H7 (cell line): ENCODE data around the gene C20orf144. TPM values are rescaled to one million over a fixed set of nuclear protein-coding genes. Genes with fewer than 3 reads are reported as not detected.
A peak's percentile ranks its signal among the peaks of the same experiment; 100 is the strongest.
"Not testable (repeated sequence)": the region's sequence is repeated elsewhere in the genome, so short reads cannot be mapped to it uniquely, and the experiment has no call there.

ENCODE experiments used
- DNase-seq: peaks from one replicate; pipeline ENCODE4 v3.0.0; 2012
- H3K27me3 ChIP-seq: 2 replicates; pipeline ENCODE4 v1.6.0; 2011; ENCODE audit warnings: mild to moderate bottlenecking, low read length; ENCODE audit not compliant: control insufficient read depth, insufficient read depth
- H3K36me3 ChIP-seq: replicated peaks from 2 replicates; pipeline ENCODE4 v1.5.1; 2011; ENCODE audit warnings: low read length; ENCODE audit not compliant: control insufficient read depth, insufficient read depth
- H3K4me3 ChIP-seq: 2 replicates; pipeline ENCODE4 v1.5.1; 2011; ENCODE audit warnings: low read depth, mild to moderate bottlenecking, control low read depth, low read length, moderate library complexity; ENCODE audit not compliant: insufficient read depth
- total RNA-seq: library from RNA; depleted of rRNA; stranded (reverse); fragments of >200 nt; shearing (Covaris generic); gene quantifications from 2 replicates; pipeline ENCODE4 v1.2.3, GENCODE V29; 2014

The C20orf144 gene
- total RNA-seq, 1 experiment from 2014 or later: not detected

- Histone ChIP-seq H3K4me3 (peak within 1 kb of the TSS; percentile 82), H3K27me3 (peaks cover 4% of the 10 kb centered on the region; the same call in 1 of the 2 replicates), H3K36me3 (no peaks in the 10 kb centered on the region; the same call in 1 of the 2 replicates)
- peak; percentile 100 for DNase-seq
Observed at GRCh38 chr20:33686100-33686983, 24.2 kb downstream of the C20orf144 start, which contains the start of gene E2F1. Gene E2F1 (minus strand): TSS chr20:33686385. CDS start chr20:33686264, 121 bp downstream.

DNA sequence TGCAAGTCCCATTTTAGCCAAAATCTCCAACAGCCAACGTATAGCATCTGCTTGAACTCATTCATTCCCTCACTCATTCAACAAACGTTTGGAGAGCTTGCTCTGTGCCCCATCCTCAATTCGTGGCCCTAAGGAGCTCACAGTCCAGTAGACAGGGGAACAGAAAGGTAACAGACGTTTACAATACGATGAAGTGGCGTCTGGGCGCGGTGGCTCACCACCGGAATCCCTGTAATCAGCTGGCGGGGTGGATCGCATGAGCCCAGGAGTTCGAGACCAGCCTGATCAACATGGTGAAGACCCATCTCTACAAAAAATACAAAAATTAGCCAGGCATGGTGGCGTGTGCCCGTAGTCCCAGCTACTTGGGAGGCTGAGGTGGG lies 24.8 kb downstream of the C20orf144 start:
- H3K36me3 ChIP-seq: no peaks in the 10 kb centered on the region; the same call in 1 of the 2 replicates
- DNase-seq: no peak
- H3K4me3 ChIP-seq: peak overlapping the region; percentile 6; the same call in 1 of the 2 replicates
- H3K27me3 ChIP-seq: peaks cover 4% of the 10 kb centered on the region; the same call in 1 of the 2 replicates

- no peaks in the 10 kb centered on the region; the same call in 1 of the 2 replicates for H3K36me3 ChIP-seq
- DNase-seq: no peak
- no peak overlapping the region for H3K4me3 ChIP-seq
- peaks cover 4% of the 10 kb centered on the region; the same call in 1 of the 2 replicates for H3K27me3 ChIP-seq
Observed at GRCh38 chr20:33687370-33687915, 25.3 kb downstream of the C20orf144 start.

GRCh38 chr20:33687993-33688937 lies 26.1 kb downstream of the C20orf144 start:
- Histone ChIP-seq H3K27me3 (peaks cover 4% of the 10 kb centered on the region; the same call in 1 of the 2 replicates), H3K4me3 (no peak overlapping the region), H3K36me3 (no peaks in the 10 kb centered on the region; the same call in 1 of the 2 replicates)
- DNase-seq: no peak

- no peak for DNase-seq
- Histone ChIP-seq H3K27me3 (peaks cover 4% of the 10 kb centered on the region; the same call in 1 of the 2 replicates), H3K36me3 (no peaks in the 10 kb centered on the region; the same call in 1 of the 2 replicates), H3K4me3 (no peak overlapping the region)
Observed at GRCh38 chr20:33688938-33689424, 26.9 kb downstream of the C20orf144 start.

GRCh38 chr20:33689493-33689892 lies 27.4 kb downstream of the C20orf144 start:
- DNase-seq: no peak
- Histone ChIP-seq H3K27me3 (peaks cover 4% of the 10 kb centered on the region; the same call in 1 of the 2 replicates), H3K4me3 (no peak overlapping the region), H3K36me3 (no peaks in the 10 kb centered on the region)

DNA sequence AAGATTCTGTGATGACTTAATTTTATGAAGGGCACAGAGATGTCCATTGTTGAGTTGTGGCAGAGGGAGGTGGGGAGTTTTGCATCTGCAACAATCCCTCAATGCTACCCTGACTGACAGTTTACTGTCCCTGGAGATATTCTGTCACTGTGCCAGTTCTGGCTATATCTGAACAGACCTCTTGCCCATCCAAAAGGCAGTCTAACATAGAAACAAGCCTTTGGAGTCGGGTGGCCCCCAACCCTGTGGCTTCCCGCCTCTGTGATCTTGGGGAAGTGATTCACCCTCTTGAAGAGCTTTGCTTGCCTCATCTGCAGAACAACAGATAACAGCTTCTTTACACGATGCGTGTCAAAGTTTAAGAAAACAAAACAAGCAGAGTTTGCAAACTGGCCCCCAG lies 27.8 kb downstream of the C20orf144 start:
- DNase-seq: no peak
- H3K27me3 ChIP-seq: peaks cover 4% of the 10 kb centered on the region; the same call in 1 of the 2 replicates
- no peaks in the 10 kb centered on the region for H3K36me3 ChIP-seq
- no peak overlapping the region for H3K4me3 ChIP-seq

- Histone ChIP-seq H3K36me3 (no peaks in the 10 kb centered on the region), H3K27me3 (peaks cover 1% of the 10 kb centered on the region; the same call in 1 of the 2 replicates), H3K4me3 (no peak overlapping the region)
- DNase-seq: no peak
Observed at GRCh38 chr20:33693289-33693688, 31.2 kb downstream of the C20orf144 start.

GRCh38 chr20:33693741-33694638 lies 31.9 kb downstream of the C20orf144 start:
- Histone ChIP-seq H3K27me3 (peaks cover 1% of the 10 kb centered on the region; the same call in 1 of the 2 replicates), H3K4me3 (no peak overlapping the region)
- DNase-seq: peak; percentile 67

DNA sequence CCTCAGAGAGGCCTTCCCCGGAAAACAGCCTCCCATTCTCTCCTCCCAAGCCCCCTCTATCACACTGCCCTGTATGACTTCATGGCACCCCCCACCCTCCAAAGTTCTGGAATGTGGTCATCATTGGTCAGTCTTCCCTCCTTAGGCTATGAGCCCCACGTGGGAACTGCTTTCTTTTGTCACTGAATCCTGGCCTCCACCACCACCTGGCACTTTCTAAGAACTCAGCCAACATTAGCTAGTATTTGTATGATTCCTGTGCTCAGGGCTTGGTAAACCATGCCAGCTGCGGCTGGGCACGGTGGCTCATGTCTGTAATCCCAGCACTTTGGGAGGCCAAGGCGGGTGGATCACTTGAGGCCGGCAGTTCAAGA lies 32.5 kb downstream of the C20orf144 start:
- H3K36me3 ChIP-seq: no peaks in the 10 kb centered on the region
- peaks cover 1% of the 10 kb centered on the region; the same call in 1 of the 2 replicates for H3K27me3 ChIP-seq
- H3K4me3 ChIP-seq: no peak overlapping the region
- no peak for DNase-seq

More at GRCh38 chr20:33693741-33694638, 31.9 kb downstream of the C20orf144 start:
- H3K36me3 ChIP-seq: no peaks in the 10 kb centered on the region

- Histone ChIP-seq H3K4me3 (no peak overlapping the region), H3K36me3 (no peaks in the 10 kb centered on the region), H3K27me3 (no peaks in the 10 kb centered on the region; the same call in 1 of the 2 replicates)
- DNase-seq: no peak
Observed at GRCh38 chr20:33696448-33696847, 34.3 kb downstream of the C20orf144 start.

DNA sequence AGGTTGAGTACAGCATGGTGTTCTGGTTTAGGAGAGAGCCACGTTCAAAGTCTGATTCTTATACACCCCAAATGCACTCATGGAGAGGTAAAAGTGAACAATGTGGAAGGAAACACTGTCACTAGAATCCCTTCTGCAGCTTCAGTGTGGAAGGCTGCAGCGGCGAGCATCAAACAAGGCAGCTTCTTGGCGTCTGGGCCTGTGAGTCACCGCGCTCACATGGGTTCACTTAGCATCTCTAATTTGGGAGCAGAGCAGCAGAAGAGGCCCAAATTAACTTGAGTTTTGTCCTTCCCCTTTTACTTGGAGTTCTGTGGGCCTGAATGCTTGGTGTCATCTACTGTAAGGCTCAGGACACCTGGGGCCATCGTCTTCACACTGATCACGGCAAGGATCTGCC lies 35.0 kb downstream of the C20orf144 start:
- Histone ChIP-seq H3K36me3 (no peaks in the 10 kb centered on the region), H3K4me3 (no peak overlapping the region), H3K27me3 (no peaks in the 10 kb centered on the region; the same call in 1 of the 2 replicates)
- no peak for DNase-seq

- not testable (repeated sequence) for H3K27me3 ChIP-seq, DNase-seq, H3K4me3 ChIP-seq, H3K36me3 ChIP-seq
Observed at GRCh38 chr20:33698966-33699365, 36.8 kb downstream of the C20orf144 start.
